Liver (tissue), 3 donors: ENCODE results near the gene ACACA.

ENCODE experiments used
- CTCF ChIP-seq: fragments of 150-350 bp; IDR thresholded peaks from 2 replicates; pipeline ENCODE4 v1.5.1; 2017; ENCODE audit warnings: improper control_type of control experiment, low read depth, low read length; ENCODE audit not compliant: missing input control
- NR2F2 ChIP-seq: IDR thresholded peaks from 2 replicates; pipeline ENCODE4 v1.6.1; 2016; ENCODE audit warnings: antibody characterized with exemption
- donor health status: healthy.
- donor health status: healthy.

- TF ChIP-seq CTCF (no peak), NR2F2 (no peak)
These were observed 62.1 kb downstream of the ACACA start for GRCh38 chr17:37344519-37344918.
